Stimulated activated memory B cell treated with anti-CD40 and anti-IgM and Interleukin-4, amounts not matched to agents 10 μg/mL and 1 μg/mL and 100 μg/mL, for 72 hours (primary cell): ENCODE measurements around the gene TK2.
"Not testable (repeated sequence)": the region's sequence is repeated elsewhere in the genome, so short reads cannot be mapped to it uniquely, and the experiment has no call there.

Experiments
- ATAC-seq: fragments of 150-1000 bp; cut with Tn5 transposase; 2 replicates; pipeline ENCODE4 v1.10.0; 2021
- H3K27ac Mint-ChIP-seq: one replicate; pipeline ENCODE4 v1.8.0; 2022; ENCODE audit warnings: mild to moderate bottlenecking, mixed read lengths
- H3K27me3 Mint-ChIP-seq: one replicate; pipeline ENCODE4 v1.8.0; 2022; ENCODE audit warnings: mixed read lengths
- H3K36me3 Mint-ChIP-seq: one replicate; pipeline ENCODE4 v1.8.0; 2022; ENCODE audit warnings: mixed read lengths
- H3K4me1 Mint-ChIP-seq: one replicate; pipeline ENCODE4 v1.8.0; 2022; ENCODE audit warnings: mixed read lengths
- H3K4me3 Mint-ChIP-seq: one replicate; pipeline ENCODE4 v1.8.0; 2022; ENCODE audit warnings: mild to moderate bottlenecking, moderate library complexity, mixed read lengths
- H3K9me3 Mint-ChIP-seq: one replicate; pipeline ENCODE4 v1.8.0; 2022; ENCODE audit warnings: mixed read lengths

TK2 gene

DNA sequence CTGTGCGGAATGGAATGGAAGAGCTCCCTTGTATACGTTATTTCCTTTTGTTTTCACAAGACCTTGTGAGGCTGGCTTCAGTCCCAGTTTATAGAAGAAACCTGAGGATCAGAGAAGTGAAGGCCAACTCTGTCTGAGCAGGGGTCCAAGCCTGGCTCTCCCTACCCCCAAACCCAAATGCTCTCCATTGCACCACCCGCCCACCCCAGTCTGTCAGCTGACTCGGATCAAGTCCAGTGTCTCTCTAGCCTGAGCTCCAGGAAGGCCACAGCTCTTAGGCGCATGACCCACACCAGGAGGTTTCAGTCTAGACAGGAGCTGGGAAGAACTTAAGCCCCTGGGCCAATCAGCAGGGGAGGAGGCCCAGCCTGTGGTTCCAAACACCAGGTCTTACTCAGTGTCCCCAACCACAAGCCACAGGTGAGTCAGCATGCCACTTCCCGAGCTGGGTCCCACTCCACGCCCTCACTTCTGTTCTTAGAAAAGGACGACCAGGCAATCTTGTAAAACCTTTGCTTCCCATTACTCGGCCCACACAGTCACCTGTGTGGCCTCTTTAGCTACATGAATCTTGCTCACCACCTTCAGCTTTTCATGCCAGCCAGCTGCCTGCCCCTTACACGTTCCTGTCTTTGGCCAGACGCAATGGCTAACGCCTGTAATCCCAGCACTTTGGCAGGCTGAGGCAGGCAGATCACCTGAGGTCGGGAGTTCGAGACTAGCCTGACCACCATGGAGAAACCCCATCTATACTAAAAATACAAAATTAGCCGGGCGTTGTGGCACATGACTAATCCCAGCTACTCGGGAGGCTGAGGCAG lies 27.8 kb downstream of the TK2 start:
- Mint-ChIP-seq H3K27ac (peak overlapping the region; percentile 61), H3K36me3 (no peaks in the 10 kb centered on the region), H3K4me1 (peaks cover 82% of the 10 kb centered on the region), H3K9me3 (no peaks in the 10 kb centered on the region), H3K27me3 (no peaks in the 10 kb centered on the region), H3K4me3 (peak overlapping the region; percentile 14)
- peak; percentile 76 for ATAC-seq

DNA sequence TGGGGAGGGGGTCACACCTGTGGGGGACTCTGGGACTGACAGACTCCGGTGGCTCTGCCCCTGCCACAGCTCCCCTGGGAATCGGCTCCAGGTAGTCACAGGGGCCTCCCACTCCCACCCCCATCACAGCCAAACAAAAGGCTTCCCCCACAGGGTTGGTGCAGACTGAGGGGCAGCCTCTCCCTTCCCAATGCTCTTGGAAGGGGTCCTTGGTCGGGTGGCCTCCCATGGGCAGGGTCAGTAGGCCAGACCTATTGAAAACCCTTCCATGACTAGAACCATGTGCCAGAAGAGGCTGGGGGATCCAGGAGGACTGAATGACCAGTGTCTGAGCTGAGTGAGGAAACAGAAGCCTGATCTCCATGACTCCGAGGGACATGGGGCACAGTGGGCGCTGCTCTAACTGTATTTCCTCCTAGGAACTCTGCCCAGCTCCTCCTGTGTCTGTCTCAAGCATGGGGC lies 28.6 kb downstream of the TK2 start:
- H3K4me3 Mint-ChIP-seq = no peak overlapping the region

DNA sequence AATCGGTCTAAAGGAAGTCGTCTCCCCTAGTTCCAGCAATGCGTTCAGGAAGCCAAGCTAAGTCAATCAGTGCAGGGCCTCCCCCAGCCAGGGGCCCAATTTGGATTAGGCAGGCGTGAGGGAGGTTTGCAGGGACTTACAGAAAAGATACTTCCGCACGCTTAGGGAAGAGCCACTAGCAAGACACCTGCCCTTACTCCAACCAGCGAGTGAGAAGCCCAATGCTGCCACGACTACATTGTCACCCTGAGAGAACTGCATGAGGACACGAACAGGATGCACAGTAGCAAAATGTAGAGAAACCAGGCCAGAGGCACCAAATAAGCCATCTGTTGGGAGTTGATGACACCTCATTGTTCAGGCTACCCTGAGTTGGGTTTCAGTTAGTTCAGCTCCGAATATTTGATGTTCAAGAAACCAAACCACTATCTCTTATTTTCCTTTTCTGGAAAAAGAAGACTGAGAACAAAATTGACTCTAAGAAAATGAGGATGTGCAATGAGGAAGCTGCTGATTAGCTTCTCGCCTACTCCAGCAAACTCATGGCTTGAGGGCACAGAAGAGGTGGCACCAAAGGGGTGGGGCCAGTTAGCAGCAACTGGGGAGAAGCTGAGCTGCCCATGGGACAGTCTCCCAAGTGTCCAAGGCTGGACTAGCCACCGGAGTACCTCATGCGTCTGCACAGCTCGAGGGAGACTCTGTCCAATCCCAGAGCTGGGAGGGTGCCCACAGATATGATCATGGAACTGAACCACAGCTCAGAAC lies 29.3 kb downstream of the TK2 start:
- Mint-ChIP-seq H3K36me3 (no peaks in the 10 kb centered on the region), H3K27ac (peak overlapping the region; percentile 59), H3K4me3 (no peak overlapping the region)

More for the DNA sequence above, 28.6 kb downstream of the TK2 start:
- Mint-ChIP-seq H3K36me3 (no peaks in the 10 kb centered on the region), H3K9me3 (no peaks in the 10 kb centered on the region), H3K27ac (peak overlapping the region; percentile 61), H3K27me3 (no peaks in the 10 kb centered on the region), H3K4me1 (peaks cover 91% of the 10 kb centered on the region)
- no peak for ATAC-seq

DNA sequence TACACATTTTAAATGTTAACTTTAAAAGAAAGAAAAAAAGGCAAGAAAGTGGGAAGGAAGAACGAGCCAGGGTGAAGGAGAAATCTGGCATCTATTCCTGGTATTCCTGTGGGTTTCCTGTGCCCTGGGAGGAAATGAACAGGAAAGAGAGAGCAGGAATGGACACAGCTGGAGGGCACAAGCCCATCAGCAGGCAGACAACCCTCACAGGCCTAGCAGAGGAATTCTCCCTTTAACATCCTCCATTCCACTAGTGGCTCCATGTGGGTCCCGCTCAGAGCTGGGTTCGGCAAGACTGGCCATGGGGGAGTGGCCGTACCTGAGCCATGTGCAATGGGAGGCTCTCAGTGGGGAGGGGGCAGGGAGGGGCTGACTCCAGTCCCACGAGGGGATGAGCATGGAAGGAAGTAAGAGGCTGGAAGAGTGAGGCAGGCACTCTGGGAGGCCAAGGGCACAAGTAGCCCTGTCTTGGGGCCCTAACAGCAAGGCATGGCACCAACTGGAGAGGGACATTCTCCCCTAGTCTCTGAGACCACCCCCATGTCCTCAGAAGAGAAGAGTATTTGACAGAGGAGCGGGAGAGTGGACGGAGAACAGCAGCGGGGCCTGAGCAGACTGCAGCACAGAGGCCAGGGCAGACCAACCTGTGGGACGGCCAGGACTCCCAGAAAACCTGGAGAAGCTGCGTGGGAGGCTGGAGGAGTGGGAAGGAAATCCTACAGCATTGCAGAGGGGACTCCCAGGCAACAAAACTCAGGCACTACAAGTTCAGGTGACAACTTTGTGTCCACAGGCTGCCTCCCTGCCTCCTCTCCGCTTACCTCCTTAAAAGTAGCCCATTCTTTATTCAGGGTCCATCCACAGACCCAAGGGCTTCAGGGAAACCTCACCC lies 30.2 kb downstream of the TK2 start:
- H3K36me3 Mint-ChIP-seq = no peaks in the 10 kb centered on the region
- peak overlapping the region; percentile 59 for H3K27ac Mint-ChIP-seq
- no peaks in the 10 kb centered on the region for H3K27me3 Mint-ChIP-seq
- no peak for ATAC-seq
- no peak overlapping the region for H3K4me3 Mint-ChIP-seq
- no peaks in the 10 kb centered on the region for H3K9me3 Mint-ChIP-seq
- peaks cover 91% of the 10 kb centered on the region for H3K4me1 Mint-ChIP-seq

More for the DNA sequence above, 29.3 kb downstream of the TK2 start:
- ATAC-seq = no peak
- no peaks in the 10 kb centered on the region for H3K9me3 Mint-ChIP-seq
- no peaks in the 10 kb centered on the region for H3K27me3 Mint-ChIP-seq
- H3K4me1 Mint-ChIP-seq = peaks cover 91% of the 10 kb centered on the region

DNA sequence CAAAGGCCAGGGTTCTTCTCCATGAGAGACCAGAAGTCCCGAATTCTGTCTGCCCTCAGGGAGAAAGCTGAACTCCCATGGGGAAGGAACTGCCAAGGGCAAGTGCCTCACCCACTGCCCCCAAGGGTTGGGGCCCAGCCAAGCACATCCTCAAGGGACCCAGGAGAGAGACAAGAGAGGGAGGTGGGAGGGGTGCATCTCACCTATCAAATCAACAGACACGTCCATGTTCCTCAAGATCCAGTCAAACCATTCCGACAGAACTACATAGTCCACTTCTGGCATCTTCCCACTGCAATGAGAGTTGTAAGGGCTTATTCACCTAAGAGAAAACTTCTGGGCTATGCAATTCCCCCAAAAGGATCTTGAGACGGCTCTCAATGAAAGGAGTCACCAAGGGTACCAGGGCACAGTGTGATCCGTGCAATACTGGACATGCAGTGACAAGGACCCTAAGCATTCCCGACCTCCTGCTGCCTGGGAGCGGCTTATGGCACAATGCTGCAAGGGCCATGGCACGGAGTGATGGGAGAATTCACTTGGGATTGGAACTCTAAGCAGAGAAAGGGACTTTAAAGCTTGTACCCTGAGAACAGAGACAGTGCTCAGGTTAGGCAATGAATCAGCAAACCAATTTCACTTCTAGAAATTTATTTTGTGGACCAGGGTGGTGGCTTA lies 32.2 kb downstream of the TK2 start:
- ATAC-seq = no peak
- Mint-ChIP-seq H3K27me3 (no peaks in the 10 kb centered on the region), H3K4me3 (peak overlapping the region; percentile 67)

DNA sequence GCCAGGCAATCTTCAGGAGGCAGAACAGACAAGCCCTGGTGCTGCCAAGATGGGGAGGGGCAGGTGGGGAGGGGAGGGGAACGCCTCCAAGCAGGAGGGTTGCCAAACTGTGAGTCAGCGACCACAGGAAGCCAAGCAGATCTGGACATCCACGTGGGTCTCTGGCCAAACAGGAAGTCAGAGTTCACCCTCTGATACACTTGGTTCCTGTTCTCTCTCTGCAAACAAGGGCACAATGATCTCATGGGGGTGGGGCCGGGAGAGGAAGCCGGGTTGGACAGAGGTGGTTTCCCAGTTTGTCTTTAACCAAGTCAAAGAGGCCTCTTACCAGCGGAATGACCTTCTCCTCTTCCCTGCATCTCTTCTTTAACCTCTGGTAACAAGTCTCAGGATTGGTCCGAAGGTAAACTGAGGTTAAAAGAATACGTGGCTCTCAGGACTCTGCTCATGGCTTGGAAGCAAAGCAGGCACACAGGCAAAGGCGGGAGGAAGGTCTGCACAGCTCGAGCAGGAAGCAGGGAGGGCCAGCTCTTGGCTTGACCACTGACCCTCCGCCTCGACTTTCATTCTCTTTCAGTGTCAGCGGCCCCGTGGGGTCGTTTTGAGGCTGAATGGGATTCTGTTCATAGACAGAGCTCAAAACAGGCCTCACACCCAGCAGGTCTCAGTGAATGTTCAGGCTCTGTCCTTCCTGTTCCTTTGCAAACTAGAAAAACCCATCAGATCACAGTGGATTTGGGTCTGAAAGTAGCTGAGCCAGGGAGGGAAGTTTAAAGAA lies 32.9 kb downstream of the TK2 start:
- Mint-ChIP-seq H3K9me3 (no peaks in the 10 kb centered on the region), H3K4me1 (peaks cover 64% of the 10 kb centered on the region), H3K36me3 (no peaks in the 10 kb centered on the region), H3K4me3 (peak overlapping the region; percentile 67), H3K27me3 (no peaks in the 10 kb centered on the region), H3K27ac (peak overlapping the region; percentile 93)
- peak; percentile 97 for ATAC-seq

More for the DNA sequence above, 32.2 kb downstream of the TK2 start:
- no peaks in the 10 kb centered on the region for H3K9me3 Mint-ChIP-seq
- H3K36me3 Mint-ChIP-seq = no peaks in the 10 kb centered on the region
- peaks cover 71% of the 10 kb centered on the region for H3K4me1 Mint-ChIP-seq
- H3K27ac Mint-ChIP-seq = peak overlapping the region; percentile 93

DNA sequence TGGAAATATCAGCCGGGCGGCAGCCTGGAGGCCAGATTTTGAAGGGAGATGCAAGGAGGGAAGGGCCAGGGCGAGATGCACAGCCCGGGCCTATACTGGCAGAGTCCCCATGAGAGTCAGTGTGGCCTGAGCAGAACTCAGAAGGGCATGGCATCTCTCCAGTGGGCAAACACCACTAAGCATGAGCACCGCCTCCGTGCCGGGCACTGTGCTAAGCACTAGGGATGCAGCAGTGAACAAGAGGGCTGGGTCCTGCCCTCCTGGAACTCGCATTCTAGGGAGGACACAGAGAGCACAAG lies 33.5 kb downstream of the TK2 start:
- no peaks in the 10 kb centered on the region for H3K27me3 Mint-ChIP-seq
- peaks cover 59% of the 10 kb centered on the region for H3K4me1 Mint-ChIP-seq
- H3K27ac Mint-ChIP-seq = peak overlapping the region; percentile 93
- no peaks in the 10 kb centered on the region for H3K9me3 Mint-ChIP-seq
- no peaks in the 10 kb centered on the region for H3K36me3 Mint-ChIP-seq
- peak overlapping the region; percentile 67 for H3K4me3 Mint-ChIP-seq
- ATAC-seq = peak; percentile 60

DNA sequence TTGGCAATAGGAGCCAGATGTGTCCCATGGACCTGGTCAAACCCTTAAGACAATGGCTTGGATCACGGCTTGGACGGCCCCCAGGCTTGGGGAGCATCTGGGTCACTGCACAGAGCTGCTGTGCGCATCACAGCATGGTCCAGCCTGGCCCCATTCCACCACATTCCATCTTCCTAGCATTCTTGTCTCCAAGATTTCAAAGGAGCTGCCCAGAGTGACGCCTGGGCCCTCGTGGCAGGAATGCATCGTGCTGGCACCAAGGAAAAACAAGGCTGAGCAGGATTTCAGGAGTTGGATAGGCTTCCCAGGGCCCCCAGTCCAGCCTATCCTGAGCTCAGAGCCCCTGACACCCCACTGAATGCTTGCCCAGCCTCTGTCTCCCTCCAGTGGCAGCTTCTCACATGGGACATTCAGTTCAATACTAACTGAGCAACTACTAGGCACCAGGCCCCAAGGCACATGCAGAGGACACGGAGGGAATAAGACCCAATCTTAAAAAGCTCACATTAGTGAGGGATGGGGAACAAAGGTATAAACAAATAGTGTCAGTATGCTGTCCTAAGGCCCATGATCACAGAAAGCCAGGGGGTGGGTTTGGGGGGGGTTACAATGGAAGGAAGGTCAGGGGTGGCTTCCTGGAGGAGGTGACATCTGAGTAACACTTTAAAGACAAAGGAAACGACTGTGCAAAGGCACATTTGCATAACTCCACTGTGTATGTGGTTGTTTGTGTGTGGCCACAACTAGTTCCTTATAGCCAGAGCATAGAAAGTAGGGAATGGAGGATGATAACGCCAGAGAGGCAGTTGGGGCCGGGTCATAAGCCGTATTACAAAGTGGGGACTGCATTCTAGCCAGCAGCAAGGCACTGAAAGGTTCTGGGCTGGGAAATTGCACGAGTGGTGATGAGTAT lies 34.1 kb downstream of the TK2 start:
- Mint-ChIP-seq H3K27me3 (no peaks in the 10 kb centered on the region), H3K36me3 (no peaks in the 10 kb centered on the region), H3K27ac (peak overlapping the region; percentile 93), H3K4me1 (peaks cover 53% of the 10 kb centered on the region), H3K4me3 (peak overlapping the region; percentile 67), H3K9me3 (no peaks in the 10 kb centered on the region)
- ATAC-seq = no peak

DNA sequence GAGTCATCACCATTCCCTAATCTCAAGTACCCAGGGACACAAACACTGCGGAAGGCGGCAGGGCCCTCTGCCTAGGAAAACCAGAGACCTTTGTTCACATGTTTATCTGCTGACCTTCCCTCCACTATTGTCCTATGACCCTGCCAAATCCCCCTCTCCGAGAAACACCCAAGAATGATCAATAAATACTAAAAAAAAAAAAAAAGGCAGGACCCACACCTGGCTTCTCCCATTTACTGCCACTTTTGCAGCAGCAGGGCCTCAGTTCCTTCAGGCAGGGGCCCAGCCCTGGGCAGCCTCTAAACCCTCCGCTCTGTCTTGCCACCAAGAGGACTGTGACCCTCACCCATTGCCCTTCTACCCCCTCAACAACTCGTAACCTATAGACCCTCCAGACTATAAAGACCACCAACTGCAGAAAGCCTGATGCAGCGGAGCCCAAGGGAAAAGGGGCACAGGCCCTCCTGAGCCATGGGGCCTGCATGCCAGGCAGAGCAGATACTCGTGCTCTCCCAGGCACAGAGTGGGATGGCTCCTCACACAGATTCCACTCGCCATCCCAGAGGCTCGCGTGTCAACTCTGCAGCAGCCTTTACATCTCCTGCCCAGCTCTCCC lies 34.8 kb downstream of the TK2 start:
- H3K27me3 Mint-ChIP-seq, H3K36me3 Mint-ChIP-seq, H3K4me3 Mint-ChIP-seq, H3K9me3 Mint-ChIP-seq, ATAC-seq: not testable (repeated sequence)
- peaks cover 45% of the 10 kb centered on the region for H3K4me1 Mint-ChIP-seq
- peak overlapping the region; percentile 57 for H3K27ac Mint-ChIP-seq

DNA sequence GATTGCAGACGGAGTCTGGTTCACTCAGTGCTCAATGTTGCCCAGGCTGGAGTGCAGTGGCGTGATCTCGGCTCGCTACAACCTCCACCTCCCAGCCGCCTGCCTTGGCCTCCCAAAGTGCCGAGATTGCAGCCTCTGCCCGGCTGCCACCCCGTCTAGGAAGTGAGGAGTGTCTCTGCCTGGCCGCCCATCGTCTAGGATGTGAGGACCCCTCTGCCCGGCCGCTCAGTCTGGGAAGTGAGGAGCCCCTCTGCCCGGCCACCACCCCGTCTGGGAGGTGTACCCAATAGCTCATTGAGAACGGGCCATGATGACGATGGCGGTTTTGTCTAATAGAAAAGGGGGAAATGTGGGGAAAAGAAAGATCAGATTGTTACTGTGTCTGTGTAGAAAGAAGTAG lies 35.5 kb downstream of the TK2 start:
- H3K27me3 Mint-ChIP-seq, H3K9me3 Mint-ChIP-seq, H3K27ac Mint-ChIP-seq, ATAC-seq, H3K36me3 Mint-ChIP-seq, H3K4me3 Mint-ChIP-seq: not testable (repeated sequence)
- H3K4me1 Mint-ChIP-seq = peaks cover 38% of the 10 kb centered on the region

DNA sequence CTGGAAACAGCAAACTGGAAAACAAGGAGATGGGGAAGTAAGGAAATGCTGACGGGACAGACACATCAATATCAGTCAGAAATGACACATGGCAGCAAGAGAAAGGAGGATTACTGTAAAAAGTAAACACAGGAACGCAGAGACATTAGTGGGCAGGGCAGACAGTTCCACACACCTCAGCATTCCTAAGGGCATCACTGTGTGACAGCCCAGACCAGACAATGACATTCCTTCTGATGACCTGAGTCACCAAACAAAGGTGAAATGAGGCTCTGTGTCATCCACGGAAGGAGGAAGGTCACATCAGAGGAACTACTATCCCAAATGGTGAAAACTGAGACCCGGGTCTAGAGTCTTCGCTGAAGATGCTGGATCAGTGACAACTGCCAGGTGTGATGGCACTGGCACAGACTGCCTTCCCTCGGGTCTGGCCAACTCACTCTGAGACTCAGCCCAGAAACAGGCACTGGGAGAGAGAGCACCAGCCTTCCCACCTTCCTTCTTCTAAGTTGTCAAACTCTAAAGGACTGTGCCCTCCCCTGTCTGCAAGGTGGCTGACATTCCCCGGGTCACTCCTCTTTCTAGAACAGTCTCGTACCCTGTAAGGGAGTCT lies 36.7 kb downstream of the TK2 start:
- ATAC-seq = no peak
- Mint-ChIP-seq H3K36me3 (no peaks in the 10 kb centered on the region), H3K27me3 (no peaks in the 10 kb centered on the region), H3K9me3 (no peaks in the 10 kb centered on the region), H3K4me3 (no peak overlapping the region), H3K4me1 (peaks cover 44% of the 10 kb centered on the region), H3K27ac (no peak overlapping the region)

DNA sequence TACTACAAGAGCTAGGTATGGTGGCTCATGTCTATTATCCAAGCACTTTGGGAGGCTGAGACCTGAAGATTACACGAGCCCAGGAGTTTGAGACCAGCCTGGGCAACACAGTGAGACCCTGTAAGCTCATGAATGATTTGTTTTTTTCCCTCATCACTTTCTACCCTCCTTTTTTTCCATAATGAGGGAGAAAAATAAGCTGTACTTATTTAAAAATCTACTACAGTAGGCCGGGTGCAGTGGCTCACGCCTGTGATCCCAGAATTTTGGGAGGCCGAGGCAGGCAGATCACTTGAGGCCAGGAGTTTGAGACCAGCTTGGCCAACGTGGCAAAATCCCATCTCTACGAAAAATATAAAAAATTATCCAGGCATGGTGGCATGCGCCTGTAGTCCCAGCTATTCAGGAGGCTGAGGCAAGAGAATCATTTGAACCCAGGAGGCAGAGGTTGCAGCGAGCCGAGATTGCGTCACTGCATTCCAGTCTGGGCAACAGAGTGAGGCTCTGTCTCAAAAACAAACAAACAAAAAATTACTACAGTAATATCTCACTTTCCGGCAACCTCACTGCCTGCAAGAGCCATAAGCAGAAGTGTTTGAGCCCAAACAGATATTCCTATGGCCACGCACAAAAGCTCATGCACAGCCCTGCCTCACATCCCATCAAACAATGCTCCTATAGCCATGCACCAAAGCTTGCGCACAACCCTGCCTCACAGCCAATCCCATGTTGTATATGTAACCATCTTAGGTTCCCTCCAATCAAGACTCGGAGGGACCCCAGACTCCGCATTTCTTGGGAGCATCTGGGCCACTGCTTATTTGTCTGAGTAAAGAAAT lies 37.4 kb downstream of the TK2 start:
- H3K4me1 Mint-ChIP-seq = peaks cover 44% of the 10 kb centered on the region
- no peaks in the 10 kb centered on the region for H3K27me3 Mint-ChIP-seq
- H3K4me3 Mint-ChIP-seq = no peak overlapping the region
- H3K36me3 Mint-ChIP-seq = no peaks in the 10 kb centered on the region
- ATAC-seq = no peak
- H3K9me3 Mint-ChIP-seq = no peaks in the 10 kb centered on the region
- no peak overlapping the region for H3K27ac Mint-ChIP-seq
